DMS53 (cell line): ENCODE data around the gene NUP205.

Source experiments
- DNase-seq: peaks from one replicate; lab custom pipeline; 2025; lab: John Stamatoyannopoulos, UW

The NUP205 gene

DNA sequence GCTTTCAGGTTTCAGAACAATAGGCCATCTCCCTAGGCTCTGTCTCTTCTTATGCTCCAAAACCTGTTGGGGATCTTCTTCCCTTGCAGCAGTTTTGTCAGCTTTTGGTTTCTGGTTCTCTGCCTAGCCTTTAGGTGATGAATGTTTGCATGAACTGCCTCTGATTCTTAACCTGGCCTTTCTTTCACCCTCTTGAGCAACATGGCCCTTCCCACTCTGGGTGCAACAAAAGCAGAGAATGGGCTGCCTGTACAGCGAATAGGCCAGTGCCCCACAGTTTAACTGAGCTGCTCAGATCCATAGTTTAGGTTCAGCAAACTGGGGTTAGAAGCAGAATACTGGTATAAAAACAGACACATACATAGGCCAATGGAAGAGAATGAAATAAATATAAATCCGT, 18.1 kb upstream of the NUP205 start:
- no peak for DNase-seq

DNA sequence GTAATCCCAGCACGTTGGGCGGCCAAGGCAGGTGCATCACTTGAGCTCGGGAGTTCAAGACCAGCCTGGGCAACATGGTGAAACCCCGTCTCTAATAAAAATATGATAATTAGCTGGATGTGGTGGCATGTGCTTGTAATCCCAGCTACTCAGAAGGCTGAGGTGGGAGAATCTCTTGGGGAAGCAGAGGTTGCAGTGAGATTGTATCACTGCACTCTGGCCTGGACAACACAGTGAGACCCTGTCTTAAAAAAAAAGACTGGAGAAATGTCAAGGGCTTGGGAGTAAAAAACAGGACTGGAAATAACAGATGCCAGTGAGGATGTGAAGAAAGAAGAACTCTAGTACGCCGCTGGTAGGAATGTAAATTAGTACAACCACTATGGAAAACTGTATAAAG, 16.7 kb upstream of the NUP205 start:
- DNase-seq = no peak

- no peak for DNase-seq
These were observed 7.5 kb upstream of the NUP205 start for GRCh38 chr7:135550196-135550595.

- DNase-seq = no peak
These were observed 5.6 kb upstream of the NUP205 start for GRCh38 chr7:135552148-135552547.

DNA sequence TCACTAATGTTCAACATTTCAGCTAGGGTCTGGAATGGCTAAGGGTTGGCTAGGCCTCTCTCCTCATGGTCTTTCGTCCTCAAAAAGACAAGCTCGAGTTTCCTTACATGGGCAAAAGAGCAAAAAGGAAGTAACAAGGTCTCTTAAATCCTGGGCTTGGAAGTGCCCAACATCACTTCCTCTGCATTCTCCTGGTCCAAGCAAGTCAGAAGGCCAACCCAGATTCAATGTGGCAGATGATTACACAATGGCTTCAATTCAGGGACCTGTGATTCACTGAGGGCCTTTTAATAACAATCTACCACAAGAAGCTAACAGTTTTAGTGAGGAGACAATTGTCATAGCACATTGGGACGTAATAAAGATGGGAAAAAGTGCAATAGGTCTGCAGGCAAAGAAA, 4.4 kb upstream of the NUP205 start:
- DNase-seq = no peak

- peak; percentile 83 for DNase-seq
These were observed 635 bp downstream of the NUP205 start for GRCh38 chr7:135558337-135558767.

- DNase-seq = no peak
These were observed 1.2 kb downstream of the NUP205 start for GRCh38 chr7:135558881-135559280.

- DNase-seq = no peak
These were observed 2.9 kb downstream of the NUP205 start for GRCh38 chr7:135560631-135561030.

- peak; percentile 29 for DNase-seq
These were observed 5.0 kb downstream of the NUP205 start for GRCh38 chr7:135562720-135563119.

GRCh38 chr7:135571834-135572233, 14.1 kb downstream of the NUP205 start:
- no peak for DNase-seq

DNA sequence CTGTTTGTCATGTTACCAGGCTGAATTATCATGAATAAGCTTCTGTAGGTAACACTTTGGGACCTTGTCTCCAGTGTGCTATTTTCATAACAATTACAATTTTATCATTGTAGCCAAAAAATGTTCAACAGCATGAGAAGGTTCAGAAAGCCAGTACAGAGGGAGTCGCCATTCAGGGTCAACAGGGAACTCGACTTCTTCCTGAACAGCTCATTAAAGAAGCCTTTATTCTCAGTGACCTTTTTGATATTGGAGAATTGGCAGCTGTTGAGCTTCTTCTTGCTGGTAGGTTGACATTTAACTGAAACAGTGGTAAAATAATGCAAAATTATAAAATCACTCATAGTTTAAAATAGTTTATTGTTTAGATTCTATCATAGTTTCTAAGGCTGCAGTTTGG, 15.8 kb downstream of the NUP205 start:
- DNase-seq = no peak

DNA sequence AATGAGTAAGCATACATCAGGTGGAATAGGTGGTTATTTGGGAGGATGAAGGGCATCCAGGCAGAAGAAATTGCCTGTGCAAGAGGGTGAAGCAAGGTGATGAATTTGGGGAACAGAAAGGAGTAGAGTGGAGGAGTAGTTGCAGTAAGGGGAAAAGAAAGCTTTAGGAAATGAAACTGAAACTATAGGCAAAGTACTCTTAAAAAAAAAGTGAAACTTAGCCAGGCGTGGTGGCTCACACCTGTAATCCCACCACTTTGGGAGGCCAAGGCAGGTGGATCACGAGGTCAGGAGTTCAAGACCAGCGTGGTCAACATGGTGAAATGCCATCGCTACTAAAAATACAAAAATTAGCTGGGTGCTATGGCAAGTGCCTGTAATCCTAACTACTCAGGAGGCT, 17.6 kb downstream of the NUP205 start:
- no peak for DNase-seq

- no peak for DNase-seq
These were observed 20.9 kb downstream of the NUP205 start for GRCh38 chr7:135578569-135578968.

DNA sequence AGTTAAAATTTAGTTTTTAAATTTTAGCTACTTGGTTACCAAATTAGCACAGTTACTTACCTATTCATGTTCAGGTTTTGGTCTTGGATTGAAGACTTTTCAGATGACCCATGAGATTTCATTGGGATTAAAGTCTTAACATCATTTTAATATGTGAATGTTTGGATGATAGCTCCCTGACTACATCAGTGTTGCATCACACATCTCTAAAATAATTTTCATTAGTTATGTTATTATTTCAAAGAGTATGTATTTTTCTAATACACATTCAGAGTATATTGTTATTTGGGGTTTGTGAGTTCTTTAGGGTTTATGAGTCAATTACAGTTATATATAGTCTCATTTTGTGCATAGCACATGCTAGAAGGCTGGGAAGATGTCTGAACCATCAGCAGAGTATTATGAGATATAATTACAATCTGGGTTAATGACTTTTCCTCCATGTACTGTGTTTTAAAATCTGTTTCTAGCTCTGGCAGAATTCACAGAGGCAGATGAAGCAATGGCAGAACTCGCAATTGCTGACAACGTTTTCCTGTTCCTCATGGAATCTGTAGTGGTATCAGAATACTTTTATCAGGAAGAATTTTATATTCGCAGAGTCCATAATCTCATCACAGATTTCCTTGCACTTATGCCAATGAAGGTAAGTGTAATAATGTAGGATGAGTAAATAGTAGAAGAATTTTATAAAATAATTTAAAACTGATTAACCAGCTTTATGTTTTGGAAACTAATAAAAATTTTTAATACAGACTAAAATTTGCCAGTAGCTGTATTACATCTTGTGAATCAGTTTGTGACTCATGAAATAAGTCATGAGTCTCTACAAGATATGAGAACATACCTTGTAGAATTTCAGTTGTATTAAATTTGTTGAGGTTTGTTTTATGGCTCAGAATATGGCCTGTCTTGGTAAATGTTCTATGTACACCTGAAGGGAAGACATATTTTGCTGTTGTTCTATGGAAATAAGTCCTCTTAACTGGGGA, 26.9 kb downstream of the NUP205 start:
- no peak for DNase-seq

DNA sequence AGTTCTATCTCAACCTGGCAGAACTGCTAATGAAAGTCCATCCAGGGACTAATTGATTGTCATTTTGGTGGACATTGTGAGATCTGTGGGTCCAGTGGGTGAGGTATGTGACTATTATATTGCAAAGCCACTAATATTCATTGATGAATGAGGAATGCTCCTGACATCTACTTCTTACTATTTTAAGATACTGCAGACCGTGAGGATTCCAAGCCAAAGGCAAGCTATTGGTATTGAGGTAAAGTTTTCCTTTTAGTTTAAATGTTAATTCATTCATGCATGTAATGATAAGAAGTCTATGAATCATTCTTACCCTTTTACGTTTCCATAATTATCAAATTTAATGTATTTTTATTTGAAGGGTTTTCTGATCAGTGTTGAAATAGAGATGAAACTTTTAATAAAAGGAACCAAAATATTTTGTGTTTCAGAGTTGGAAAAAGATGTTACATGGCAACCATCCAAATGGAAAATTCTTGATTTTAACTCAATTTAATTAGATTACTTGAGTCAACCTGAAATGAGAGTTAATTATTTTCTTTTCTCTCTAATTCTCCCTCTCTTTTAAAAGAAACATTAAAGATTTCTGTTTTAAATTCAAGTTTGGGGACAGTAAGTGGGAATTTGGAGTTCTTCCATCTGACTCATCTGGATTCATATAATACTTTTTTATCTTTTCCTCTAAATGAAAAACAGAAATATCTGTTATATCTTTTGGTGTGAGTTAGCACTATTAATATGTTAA, 39.6 kb downstream of the NUP205 start:
- DNase-seq = no peak

- no peak for DNase-seq
These were observed 40.2 kb downstream of the NUP205 start for GRCh38 chr7:135597926-135598305.

GRCh38 chr7:135599471-135599870, 41.8 kb downstream of the NUP205 start:
- DNase-seq = no peak

DNA sequence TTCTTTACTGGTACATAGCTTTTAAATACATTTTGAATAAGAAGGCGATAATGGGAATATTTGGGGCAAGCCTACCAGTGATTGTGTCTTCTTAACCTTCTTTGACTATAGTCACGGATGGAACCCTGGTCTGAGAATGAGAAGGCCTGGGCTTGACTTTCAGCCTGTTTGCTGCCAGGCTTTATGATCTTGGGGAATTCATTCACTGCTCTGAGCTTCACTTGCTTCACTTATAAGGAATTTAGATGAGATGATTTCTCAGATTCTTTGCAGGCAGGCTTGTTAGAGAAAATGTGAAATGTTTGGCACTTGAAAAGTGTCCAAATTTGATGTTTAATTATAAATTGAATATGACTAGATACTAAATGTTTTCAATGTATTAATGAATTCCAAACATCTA, 42.5 kb downstream of the NUP205 start:
- DNase-seq = no peak

DNA sequence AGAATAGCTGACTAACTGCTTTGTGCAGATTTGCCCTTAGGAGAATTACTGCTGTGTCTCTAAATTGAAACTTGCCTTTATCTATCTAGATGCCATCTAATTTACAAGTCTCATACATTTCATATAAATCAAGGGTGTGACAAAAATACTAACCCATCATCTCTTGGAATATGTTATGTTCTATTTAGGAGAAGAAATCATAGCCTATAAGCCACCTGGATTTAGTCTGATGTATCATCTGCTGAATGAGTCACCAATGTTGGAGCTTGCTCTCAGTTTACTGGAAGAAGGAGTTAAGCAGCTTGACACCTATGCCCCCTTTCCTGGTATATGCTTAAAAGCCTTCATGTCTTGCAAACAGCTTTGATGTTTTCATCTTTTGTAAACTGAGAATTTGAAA, 43.5 kb downstream of the NUP205 start:
- DNase-seq = no peak

DNA sequence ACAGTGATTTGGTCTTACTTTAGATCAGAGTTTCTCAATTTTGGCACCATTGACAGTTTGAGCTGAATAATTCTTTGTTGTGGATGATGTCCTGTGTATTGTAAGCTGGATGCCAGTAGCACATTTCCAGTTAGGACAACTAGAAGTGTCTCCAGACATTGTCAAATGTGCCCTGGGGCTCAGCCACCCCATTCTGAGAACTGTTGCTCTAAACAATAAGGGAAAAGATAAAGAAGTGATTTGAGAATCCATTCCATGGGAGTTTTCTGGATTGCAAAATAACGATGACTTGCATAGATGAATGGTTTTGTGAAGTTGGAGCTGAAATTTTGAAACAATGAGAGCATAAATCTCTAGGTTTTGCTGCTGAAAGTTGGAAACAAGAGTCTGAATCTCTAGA, 44.6 kb downstream of the NUP205 start:
- DNase-seq = no peak

GRCh38 chr7:135616136-135616535, 58.4 kb downstream of the NUP205 start:
- no peak for DNase-seq

DNA sequence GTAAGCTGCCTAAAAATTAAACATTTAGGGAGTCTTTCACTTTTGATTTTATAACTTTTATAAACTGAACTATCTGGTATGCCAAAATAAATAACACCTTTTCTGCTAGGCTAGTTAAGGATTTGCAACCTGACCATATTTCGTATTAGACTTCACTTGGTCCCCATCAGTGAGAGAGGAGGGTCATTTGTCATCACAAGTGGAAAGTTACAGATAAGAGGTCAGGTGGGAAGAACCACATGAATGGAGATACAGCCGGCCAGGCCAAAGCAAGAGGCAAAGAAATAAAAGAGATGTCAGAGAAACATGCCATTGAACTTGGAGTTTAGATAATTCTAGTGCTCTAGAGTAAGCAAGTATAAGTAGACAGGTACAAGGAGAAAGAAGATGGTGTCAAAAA, 60.1 kb downstream of the NUP205 start:
- DNase-seq = no peak

GRCh38 chr7:135618510-135618909, 60.8 kb downstream of the NUP205 start:
- DNase-seq = no peak
